GM12874 (cell line): Measurements from ENCODE around the gene F11.

Source experiments
- TF ChIP-seq, protein P1 (sequence below): IDR thresholded peaks from 2 replicates; pipeline ENCODE4 v1.5.1; 2011; ENCODE audit warnings: low read depth, mild to moderate bottlenecking, control low read depth, low read length, moderate library complexity; ENCODE audit not compliant: insufficient read depth

The F11 gene

DNA sequence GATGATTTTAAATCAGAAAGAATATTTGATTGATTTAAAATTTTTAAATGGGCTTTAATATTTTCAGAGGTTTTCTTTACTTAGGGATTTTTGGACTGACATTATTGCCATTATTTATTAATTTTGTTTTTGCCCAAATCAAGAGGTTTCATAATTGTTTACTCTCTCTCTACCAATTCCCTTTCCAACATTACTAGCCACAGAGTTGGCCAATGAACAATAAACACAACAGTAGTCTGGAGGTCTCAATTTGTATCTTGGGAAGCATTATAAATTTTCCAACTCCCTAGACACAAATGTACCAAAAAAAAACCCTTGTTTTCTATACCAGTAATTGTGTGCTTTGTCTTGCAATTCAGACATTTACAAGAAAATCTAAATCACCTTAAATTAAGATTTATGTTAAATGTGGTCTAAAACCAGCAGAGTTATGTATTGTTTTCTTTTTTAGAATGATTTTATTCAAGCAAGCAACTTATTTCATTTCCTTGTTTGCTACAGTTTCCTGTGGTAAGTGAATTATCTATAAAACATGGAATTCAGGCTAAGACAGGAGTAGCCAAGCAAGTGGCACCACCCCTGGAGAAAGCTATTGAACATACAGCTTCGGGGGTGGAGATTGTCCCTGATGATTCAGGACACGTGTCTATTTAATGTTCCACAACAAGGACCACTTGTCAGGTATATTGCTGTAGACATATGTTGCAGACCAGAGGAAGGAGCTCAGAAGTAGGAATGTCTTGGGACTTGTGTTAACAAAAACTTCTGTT lies 38.1 kb upstream of the F11 start:
- TF ChIP-seq, protein P1, sequence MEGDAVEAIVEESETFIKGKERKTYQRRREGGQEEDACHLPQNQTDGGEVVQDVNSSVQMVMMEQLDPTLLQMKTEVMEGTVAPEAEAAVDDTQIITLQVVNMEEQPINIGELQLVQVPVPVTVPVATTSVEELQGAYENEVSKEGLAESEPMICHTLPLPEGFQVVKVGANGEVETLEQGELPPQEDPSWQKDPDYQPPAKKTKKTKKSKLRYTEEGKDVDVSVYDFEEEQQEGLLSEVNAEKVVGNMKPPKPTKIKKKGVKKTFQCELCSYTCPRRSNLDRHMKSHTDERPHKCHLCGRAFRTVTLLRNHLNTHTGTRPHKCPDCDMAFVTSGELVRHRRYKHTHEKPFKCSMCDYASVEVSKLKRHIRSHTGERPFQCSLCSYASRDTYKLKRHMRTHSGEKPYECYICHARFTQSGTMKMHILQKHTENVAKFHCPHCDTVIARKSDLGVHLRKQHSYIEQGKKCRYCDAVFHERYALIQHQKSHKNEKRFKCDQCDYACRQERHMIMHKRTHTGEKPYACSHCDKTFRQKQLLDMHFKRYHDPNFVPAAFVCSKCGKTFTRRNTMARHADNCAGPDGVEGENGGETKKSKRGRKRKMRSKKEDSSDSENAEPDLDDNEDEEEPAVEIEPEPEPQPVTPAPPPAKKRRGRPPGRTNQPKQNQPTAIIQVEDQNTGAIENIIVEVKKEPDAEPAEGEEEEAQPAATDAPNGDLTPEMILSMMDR, result no peak

GRCh38 chr4:186228514-186228894 lies 37.5 kb upstream of the F11 start:
- TF ChIP-seq, protein P1, result no peak

DNA sequence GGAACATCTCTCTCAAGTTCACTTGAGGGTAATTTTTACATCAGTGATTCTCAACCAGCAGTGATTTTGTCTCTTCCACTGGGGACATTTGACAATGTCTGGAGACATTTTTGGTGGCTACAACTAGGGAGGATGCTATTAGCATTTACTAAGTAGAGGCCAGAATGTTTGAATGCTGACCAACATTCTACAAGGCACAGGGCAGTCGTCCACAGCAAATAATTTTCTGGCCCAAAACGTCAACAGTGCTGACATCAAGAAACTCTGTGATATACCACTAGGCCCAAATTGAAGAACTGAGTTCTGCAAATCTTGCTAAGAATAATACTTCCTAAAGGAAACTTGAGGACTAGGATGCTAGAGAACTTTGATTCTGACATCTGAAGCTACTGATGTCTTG lies 31.6 kb upstream of the F11 start:
- TF ChIP-seq, protein P1, result no peak

GRCh38 chr4:186236126-186236525 lies 29.9 kb upstream of the F11 start:
- TF ChIP-seq, protein P1, result no peak

DNA sequence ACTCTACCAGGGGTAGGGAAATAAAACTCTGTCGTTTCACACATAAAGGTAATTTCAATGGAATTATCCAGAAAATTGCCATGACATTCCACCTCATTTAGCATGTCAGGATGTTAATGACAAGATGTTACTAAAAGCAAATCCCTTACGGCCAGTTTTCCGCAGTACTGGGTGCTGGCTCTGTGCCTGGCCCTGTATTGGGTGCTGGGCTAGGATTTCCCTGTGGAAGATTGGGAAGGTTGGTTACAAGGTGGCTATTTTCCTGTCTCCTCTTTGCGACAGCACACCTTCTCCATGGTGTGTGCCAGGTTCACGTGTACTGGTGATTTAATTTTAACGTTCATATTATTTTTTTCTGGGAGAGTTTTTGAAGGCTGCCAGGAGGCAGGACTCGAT lies 25.5 kb upstream of the F11 start:
- TF ChIP-seq, protein P1, result no peak

DNA sequence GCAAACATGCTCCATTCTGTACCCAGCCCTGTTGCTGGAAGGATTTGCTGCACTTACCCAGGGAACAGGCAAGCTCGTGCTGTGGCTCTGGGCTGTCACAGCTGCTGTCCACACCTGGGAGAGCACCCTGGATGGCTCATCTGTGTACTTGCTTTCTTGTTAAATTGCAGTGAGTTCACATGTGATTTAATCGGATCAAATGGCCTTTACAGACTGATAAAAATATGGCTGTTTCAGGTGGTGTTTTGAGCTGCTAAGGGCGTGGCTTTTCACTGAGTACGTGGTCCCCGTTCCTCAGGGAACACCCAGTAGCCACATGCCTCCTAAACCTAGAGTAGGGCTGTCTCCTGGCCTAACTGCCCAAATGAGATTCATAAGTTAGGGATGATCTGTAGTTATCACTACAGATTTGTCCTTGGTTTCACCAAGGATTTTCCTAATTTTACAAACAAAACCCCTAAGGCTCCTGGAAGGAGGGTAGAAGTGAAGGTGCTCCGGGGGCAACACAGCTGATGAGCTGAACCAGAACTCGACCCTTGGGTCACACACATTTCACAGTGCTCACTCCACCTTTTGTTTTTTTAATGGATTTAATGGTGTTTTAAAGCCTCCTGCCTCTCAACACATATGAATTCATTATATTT lies 25.0 kb upstream of the F11 start:
- TF ChIP-seq, protein P1, result no peak

GRCh38 chr4:186241616-186242015 lies 24.4 kb upstream of the F11 start:
- TF ChIP-seq, protein P1, result no peak
